Peyer's patch (tissue), 4 donors: ENCODE measurements around the gene SLC41A3. TPM values are rescaled to one million over a fixed set of nuclear protein-coding genes. Genes with fewer than 3 reads are reported as not detected.

Experiments
- DNase-seq, 3 donors: peaks; one replicate each; pipeline ENCODE4 v3.0.0-alpha.2; 2017 to 2019
- H3K27ac ChIP-seq, 4 donors: fragments of 200-600 bp; sonication (generic); one replicate each; pipeline ENCODE4 v1.5.1; 2016 to 2019
- H3K27me3 ChIP-seq, 2 donors: fragments of 200-600 bp; sonication (generic); one replicate each; pipeline ENCODE4 v1.5.1; 2019
- H3K36me3 ChIP-seq, 3 donors: fragments of 200-600 bp; sonication (generic); one replicate each; pipeline ENCODE4 v1.5.1; 2016 to 2019
- H3K4me1 ChIP-seq, 4 donors: fragments of 200-600 bp; sonication (generic); one replicate each; pipeline ENCODE4 v1.5.1; 2016 to 2019
- H3K4me3 ChIP-seq, 4 donors: fragments of 200-600 bp; sonication (generic); 1 replicate in 3 of 4; 2 replicates in 1 of 4; pipeline ENCODE4 v1.5.1; 2016 to 2019; ENCODE audit warnings: mild to moderate bottlenecking in 1 of 4
- H3K9me3 ChIP-seq, 4 donors: fragments of 200-600 bp; sonication (generic); one replicate each; pipeline ENCODE4 v1.5.1; 2016 to 2019; ENCODE audit warnings: mild to moderate bottlenecking in 1 of 4
- POLR2A ChIP-seq, 2 donors: fragments of 450-650 bp; IDR thresholded peaks; one replicate each; pipeline ENCODE4 v1.5.1; 2017; ENCODE audit warnings: antibody characterized with exemption in 2 of 2, mild to moderate bottlenecking in 2 of 2, moderate library complexity in 2 of 2
- total RNA-seq, 4 donors: library from RNA; depleted of rRNA; stranded (reverse); fragments of >200 nt; gene quantifications; one replicate each; pipeline ENCODE4 v1.1.0, GENCODE V29; 2016
- TF ChIP-seq, protein P1 (sequence below), 6 experiments: fragments of 450-650 bp in 4 of 6; fragments of 200-600 bp in 2 of 6; sonication (generic) in 1 of 6; IDR thresholded peaks; one replicate each; pipeline ENCODE4 v1.5.1; 2017 to 2019; ENCODE audit warnings: antibody characterized with exemption in 6 of 6, mild to moderate bottlenecking in 3 of 6, moderate library complexity in 1 of 6

Gene SLC41A3
- total RNA-seq, 4 donors from 2014 or later = 45.4 to 79.9 (median 58.5) TPM

DNA sequence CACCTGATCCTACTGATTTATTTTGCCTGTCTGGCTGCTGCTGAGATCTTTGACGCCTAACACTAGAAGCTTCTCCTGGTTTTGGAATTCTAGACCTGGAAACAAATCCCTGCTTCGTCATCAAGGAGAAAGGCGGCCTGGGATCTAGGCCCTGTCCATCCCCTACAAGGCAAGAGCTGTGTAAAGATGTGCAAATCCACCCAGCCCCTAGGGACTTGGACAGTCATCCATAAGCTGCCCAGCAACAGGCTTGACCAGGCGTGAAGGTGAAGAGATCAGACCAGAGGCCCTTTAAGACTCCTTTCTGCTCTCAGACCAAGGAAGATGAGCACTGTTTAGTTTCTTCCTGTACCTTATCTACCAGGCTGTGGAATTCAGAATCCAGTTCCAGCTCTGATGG, 32.2 kb downstream of the SLC41A3 start:
- DNase-seq = no peak
- H3K27me3 ChIP-seq = no peaks in the 10 kb centered on the region
- H3K4me1 ChIP-seq = peaks cover 0 to 3% (median under 1%) of the 10 kb centered on the region in 4 donors
- peak overlapping the region in 1 of 4 donors; percentile 18 for H3K27ac ChIP-seq
- H3K9me3 ChIP-seq = no peaks in the 10 kb centered on the region
- H3K4me3 ChIP-seq = no peak overlapping the region
- TF ChIP-seq POLR2A (IDR thresholded peaks at IDR 0.05) = no peak
- TF ChIP-seq, protein P1, sequence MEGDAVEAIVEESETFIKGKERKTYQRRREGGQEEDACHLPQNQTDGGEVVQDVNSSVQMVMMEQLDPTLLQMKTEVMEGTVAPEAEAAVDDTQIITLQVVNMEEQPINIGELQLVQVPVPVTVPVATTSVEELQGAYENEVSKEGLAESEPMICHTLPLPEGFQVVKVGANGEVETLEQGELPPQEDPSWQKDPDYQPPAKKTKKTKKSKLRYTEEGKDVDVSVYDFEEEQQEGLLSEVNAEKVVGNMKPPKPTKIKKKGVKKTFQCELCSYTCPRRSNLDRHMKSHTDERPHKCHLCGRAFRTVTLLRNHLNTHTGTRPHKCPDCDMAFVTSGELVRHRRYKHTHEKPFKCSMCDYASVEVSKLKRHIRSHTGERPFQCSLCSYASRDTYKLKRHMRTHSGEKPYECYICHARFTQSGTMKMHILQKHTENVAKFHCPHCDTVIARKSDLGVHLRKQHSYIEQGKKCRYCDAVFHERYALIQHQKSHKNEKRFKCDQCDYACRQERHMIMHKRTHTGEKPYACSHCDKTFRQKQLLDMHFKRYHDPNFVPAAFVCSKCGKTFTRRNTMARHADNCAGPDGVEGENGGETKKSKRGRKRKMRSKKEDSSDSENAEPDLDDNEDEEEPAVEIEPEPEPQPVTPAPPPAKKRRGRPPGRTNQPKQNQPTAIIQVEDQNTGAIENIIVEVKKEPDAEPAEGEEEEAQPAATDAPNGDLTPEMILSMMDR (IDR thresholded peaks at IDR 0.05) = no peak
- no peaks in the 10 kb centered on the region for H3K36me3 ChIP-seq

DNA sequence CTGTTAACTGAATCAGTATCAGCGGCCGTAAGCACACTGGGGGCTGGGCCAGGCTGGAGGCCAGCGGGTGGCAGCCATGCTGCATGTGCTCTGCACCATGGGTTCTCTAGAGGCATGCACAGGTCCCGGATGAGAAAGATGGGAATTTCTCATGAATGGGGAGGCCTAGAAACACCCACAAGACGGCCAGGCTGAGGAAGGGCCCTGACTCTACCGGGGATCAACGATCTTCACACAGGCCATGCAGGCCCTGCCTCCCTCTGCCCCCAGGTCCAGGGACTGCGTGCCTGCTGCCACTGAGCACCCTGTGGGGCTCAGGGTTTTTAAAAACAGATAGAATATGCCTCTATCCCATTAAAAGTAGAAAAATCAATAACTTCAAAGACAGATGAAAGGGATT, 32.7 kb downstream of the SLC41A3 start:
- no peak for DNase-seq
- no peak overlapping the region for H3K27ac ChIP-seq
- TF ChIP-seq, protein P1 (IDR thresholded peaks at IDR 0.05) = no peak
- TF ChIP-seq POLR2A (IDR thresholded peaks at IDR 0.05) = no peak
- H3K4me1 ChIP-seq = peaks cover 0 to 1% (median 0%) of the 10 kb centered on the region in 4 donors
- H3K36me3 ChIP-seq = no peaks in the 10 kb centered on the region
- H3K9me3 ChIP-seq = no peaks in the 10 kb centered on the region
- H3K27me3 ChIP-seq = no peaks in the 10 kb centered on the region
- no peak overlapping the region for H3K4me3 ChIP-seq

DNA sequence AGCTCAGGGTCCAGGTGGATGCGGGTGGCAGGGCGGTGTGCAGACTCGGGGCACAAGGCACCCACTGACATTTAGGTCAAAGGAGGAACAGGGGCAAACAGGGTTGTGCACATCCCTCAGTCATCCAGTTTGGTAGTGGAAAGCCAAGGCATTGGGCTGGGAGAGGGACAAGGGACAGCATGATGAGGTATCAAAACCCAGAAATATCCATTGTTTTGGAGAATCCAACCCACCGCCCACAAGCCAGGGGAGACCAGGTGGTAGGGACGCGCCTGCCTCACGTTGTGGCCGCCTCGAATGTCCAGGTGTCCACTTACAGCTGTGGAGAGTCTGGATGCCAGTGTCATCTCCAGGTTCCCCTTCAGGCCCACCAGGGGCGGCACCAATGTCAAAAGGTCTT, 33.3 kb downstream of the SLC41A3 start:
- Histone ChIP-seq H3K36me3 (no peaks in the 10 kb centered on the region), H3K27me3 (no peaks in the 10 kb centered on the region), H3K4me3 (no peak overlapping the region), H3K27ac (no peak overlapping the region), H3K4me1 (no peaks in the 10 kb centered on the region), H3K9me3 (no peaks in the 10 kb centered on the region)
- DNase-seq = no peak
- TF ChIP-seq, protein P1 (IDR thresholded peaks at IDR 0.05) = no peak

DNA sequence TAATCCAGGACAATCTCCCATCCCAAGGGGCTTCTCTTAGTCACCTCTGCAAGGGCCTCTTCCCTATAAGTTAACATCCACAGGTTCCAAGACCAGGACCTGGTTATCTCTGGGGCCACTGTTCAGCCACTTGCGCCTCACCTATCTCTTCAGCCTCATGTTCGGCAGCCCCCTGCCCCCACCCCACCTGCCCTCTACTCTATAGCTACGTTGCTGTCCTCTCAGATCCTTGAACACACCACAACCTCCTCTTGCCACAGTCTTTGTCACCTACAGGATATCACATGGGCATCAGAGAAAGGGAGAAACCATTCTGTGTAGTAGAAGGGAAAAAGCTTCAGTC, 33.9 kb downstream of the SLC41A3 start:
- no peaks in the 10 kb centered on the region for H3K36me3 ChIP-seq
- DNase-seq = no peak
- TF ChIP-seq, protein P1 (IDR thresholded peaks at IDR 0.05) = no peak
- no peak for TF ChIP-seq POLR2A (IDR thresholded peaks at IDR 0.05)

DNA sequence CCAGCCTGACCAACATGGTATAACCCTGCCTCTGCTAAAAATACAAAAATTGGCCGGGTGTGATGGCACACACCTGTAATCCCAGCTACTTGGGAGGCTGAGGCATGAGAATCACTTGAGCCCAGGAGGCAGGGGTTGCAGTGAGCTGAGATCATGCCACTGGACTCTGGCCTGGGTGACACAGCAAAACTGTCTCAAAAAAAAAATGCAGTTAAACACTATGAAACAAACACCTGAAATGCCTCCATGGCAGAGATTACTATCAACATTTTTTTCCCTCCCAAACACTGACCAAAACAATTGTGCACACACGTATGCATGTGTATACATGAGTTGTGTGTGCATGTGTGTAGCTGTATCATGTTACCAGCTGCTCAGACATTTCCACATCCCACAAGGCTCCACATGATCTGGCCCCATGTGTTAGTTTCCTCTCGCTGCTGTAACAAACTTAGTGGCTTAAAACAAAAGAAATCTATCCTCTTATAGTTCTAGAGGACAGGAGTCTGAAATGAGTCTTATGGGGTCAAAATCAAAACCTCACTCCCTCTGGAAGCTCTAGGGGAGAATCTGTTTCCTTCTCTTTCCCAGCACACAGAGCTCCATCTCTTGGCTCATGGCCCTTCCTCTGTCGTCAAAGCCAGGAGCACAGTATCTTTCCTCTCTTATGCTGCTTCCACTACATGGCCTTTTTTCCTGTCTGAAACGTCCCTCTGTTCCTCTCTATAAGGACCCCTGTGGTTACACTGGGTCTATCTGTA, 34.5 kb downstream of the SLC41A3 start:
- Histone ChIP-seq H3K4me3 (no peak overlapping the region), H3K27ac (no peak overlapping the region), H3K9me3 (no peaks in the 10 kb centered on the region), H3K4me1 (no peaks in the 10 kb centered on the region), H3K27me3 (no peaks in the 10 kb centered on the region), H3K36me3 (no peaks in the 10 kb centered on the region)
- TF ChIP-seq, protein P1 (IDR thresholded peaks at IDR 0.05) = no peak
- no peak for TF ChIP-seq POLR2A (IDR thresholded peaks at IDR 0.05)
- no peak for DNase-seq

More for the DNA sequence above, 33.9 kb downstream of the SLC41A3 start:
- no peaks in the 10 kb centered on the region for H3K4me1 ChIP-seq
- H3K27me3 ChIP-seq = no peaks in the 10 kb centered on the region
- H3K27ac ChIP-seq = no peak overlapping the region
- no peak overlapping the region for H3K4me3 ChIP-seq
- no peaks in the 10 kb centered on the region for H3K9me3 ChIP-seq
